NCI-H1694 treated with DMSO at 0.1 percent for 48 hours (cell line): Measurements from ENCODE around the gene RIOK1.
"Not testable (repeated sequence)": the region's sequence is repeated elsewhere in the genome, so short reads cannot be mapped to it uniquely, and the experiment has no call there.

ENCODE experiments used
- DNase-seq: peaks from one replicate; lab custom pipeline; 2025; lab: John Stamatoyannopoulos, UW

RIOK1 gene

GRCh38 chr6:7441048-7441775 lies 51.6 kb downstream of the RIOK1 start:
- DNase-seq: no peak

DNA sequence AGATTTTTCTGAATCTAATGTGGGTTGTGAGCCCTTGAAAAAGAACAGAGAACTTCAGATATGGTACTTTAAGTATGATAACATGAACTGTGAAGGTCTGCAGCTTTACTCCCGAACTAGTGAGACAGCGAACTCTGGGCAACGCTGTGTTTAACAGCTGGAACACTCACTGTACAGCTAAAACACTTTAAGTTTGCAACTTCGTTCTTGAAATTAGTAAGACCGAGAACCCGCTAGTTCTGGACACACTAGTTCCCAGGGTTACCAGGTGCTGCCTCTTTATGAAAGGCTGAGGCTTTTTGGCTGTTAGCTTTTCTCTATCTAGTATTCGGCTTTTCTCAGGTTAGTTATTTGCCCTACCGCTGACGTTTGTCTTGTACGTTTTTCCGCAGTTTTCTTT lies 52.9 kb downstream of the RIOK1 start:
- no peak for DNase-seq

GRCh38 chr6:7445101-7445500 lies 55.5 kb downstream of the RIOK1 start:
- DNase-seq: no peak

- no peak for DNase-seq
These were observed 56.4 kb downstream of the RIOK1 start for GRCh38 chr6:7445885-7446461.

DNA sequence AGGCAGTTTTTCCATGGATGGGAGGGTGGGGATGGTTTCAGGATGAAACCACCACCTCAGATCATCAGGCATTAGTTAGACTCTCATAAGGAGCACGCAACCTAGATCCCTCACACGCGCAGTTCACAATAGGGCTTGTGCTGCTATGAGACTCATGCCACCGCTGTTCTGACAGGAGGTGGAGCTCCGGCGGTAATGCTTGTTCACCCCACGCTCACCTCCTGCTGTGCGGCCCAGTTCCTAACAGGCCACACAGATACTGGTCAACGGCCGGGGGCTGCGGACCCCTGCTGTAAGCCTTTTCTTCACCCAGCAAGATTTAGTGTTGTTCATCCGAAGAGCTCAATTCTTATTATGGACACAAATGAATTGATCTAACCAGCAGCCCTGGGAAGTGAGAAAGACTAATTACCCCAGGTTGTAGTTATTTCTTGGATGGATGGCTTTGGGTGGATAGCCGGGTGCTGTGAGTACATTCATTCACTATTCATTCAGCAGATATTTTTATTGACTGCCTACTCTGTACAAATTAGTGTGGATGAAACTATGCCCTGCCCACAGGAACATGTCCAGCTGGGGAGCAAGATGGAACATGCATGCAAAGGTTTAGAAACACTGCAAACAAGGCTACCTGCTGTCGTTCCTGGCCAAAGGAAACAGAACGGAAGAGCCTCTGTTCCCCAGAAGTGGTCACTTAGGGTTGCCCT lies 57.2 kb downstream of the RIOK1 start:
- DNase-seq: no peak

GRCh38 chr6:7448232-7448631 lies 58.6 kb downstream of the RIOK1 start:
- no peak for DNase-seq

- no peak for DNase-seq
These were observed 59.4 kb downstream of the RIOK1 start for GRCh38 chr6:7449018-7449417.

- DNase-seq: no peak
These were observed 61.7 kb downstream of the RIOK1 start for GRCh38 chr6:7451326-7451725.

DNA sequence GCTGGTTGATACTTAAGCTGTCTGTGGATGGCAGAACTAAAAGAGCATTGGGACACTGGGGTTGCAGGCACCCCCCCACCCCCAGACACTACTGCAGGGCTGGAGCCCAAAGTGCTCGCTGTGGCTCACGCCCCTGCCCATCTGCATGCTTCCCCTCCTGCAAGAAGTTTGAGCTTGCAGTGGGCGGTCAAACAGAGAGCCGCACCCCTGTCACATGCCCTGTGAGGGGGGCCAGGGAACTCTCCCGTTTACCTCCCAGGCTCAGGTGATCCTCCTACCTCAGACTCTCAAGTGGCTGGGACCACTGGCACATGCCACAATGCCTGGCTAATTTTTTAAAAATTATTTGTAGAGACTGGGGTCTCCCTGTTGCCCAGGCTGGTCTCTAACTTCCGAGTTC lies 63.3 kb downstream of the RIOK1 start:
- DNase-seq: no peak

GRCh38 chr6:7454696-7455358 lies 65.2 kb downstream of the RIOK1 start:
- DNase-seq: no peak

- not testable (repeated sequence) for DNase-seq
These were observed 66.7 kb downstream of the RIOK1 start for GRCh38 chr6:7456302-7456701.

DNA sequence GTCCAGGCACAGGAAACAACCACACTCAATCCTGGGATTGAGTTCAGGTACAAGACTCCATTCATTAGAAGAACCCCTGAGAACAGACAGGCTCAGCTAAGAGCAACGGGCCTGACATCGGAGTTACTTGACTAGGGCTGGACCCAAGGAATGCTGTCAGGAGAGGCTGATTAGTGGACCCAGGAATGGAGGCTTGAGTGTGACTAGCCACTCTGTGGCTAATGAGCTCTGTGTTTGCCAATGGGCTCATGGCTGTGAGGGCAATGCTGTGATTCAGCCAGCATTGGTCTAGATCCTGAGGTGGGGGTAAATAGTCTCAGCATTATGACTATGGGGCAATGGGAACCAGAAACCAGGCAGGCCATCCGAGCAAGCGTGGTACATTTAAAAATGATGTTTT lies 71.8 kb downstream of the RIOK1 start:
- no peak for DNase-seq

GRCh38 chr6:7463785-7464184 lies 74.2 kb downstream of the RIOK1 start:
- peak; percentile 63 for DNase-seq

- DNase-seq: no peak
These were observed 77.6 kb downstream of the RIOK1 start for GRCh38 chr6:7467007-7467897.
